Common myeloid progenitor, CD34-positive (primary cell): Measurements from ENCODE around the gene ACTRT3.

Experiments
- CTCF ChIA-PET: fragments of 350-600 bp; sonication (Branson Sonifier 250); formaldehyde crosslinking; loops from one replicate; lab custom pipeline; 2021; ENCODE audit warnings: antibody characterized with exemption; lab: Charles Lee
- POLR2A ChIA-PET: fragments of 350-600 bp; sonication (Branson Sonifier 250); formaldehyde crosslinking; loops from one replicate; lab custom pipeline; 2021; ENCODE audit warnings: antibody characterized with exemption; lab: Charles Lee
- DNase-seq, 3 donors: peaks; one replicate each; pipeline versions ENCODE4 v3.0.0 to v3.0.0-alpha.2; 2013
- H3K27ac ChIP-seq, 2 experiments: 1 replicate in 1 of 2; 2 replicates in 1 of 2; pipeline ENCODE4 v1.7.0; 2013; ENCODE audit warnings: inconsistent platforms in 2 of 2, low read length in 2 of 2, mild to moderate bottlenecking in 2 of 2, low read depth in 1 of 2, moderate library complexity in 1 of 2; ENCODE audit not compliant: severe bottlenecking in 2 of 2, insufficient read depth in 1 of 2, poor library complexity in 1 of 2
- H3K27me3 ChIP-seq, 5 experiments: replicated peaks in 2 of 5; 1 replicate in 3 of 5; 2 replicates in 2 of 5; pipeline versions ENCODE4 v1.6.1 to v1.7.0; 2013; ENCODE audit warnings: low read length in 4 of 5, mild to moderate bottlenecking in 2 of 5, moderate library complexity in 2 of 5, inconsistent platforms in 1 of 5; ENCODE audit not compliant: insufficient read depth in 5 of 5, control insufficient read depth in 4 of 5
- H3K36me3 ChIP-seq, 4 experiments: 1 replicate in 2 of 4; 2 replicates in 2 of 4; pipeline versions ENCODE4 v1.6.1 to v1.7.0; 2013; ENCODE audit warnings: low read length in 3 of 4, control low read depth in 1 of 4, mild to moderate bottlenecking in 1 of 4; ENCODE audit not compliant: control insufficient read depth in 4 of 4, insufficient read depth in 4 of 4
- H3K4me1 ChIP-seq, 4 experiments: 1 replicate in 3 of 4; 2 replicates in 1 of 4; pipeline versions ENCODE4 v1.6.1 to v1.7.1; 2013; ENCODE audit warnings: low read length in 3 of 4, mild to moderate bottlenecking in 3 of 4, control low read depth in 1 of 4, inconsistent platforms in 1 of 4, moderate library complexity in 1 of 4; ENCODE audit not compliant: control insufficient read depth in 4 of 4, insufficient read depth in 4 of 4; ENCODE audit errors: control extremely low read depth in 1 of 4
- H3K4me3 ChIP-seq, 7 experiments: 1 replicate in 4 of 7; 2 replicates in 3 of 7; pipeline versions ENCODE4 v1.5.1 to v1.7.0; 2013; ENCODE audit warnings: mild to moderate bottlenecking in 7 of 7, low read length in 6 of 7, moderate library complexity in 6 of 7, inconsistent platforms in 2 of 7, low read depth in 2 of 7, control low read depth in 1 of 7; ENCODE audit not compliant: insufficient read depth in 4 of 7, control insufficient read depth in 1 of 7; ENCODE audit errors: extremely low read depth in 1 of 7
- H3K9me3 ChIP-seq, 5 experiments: 1 replicate in 4 of 5; 2 replicates in 1 of 5; pipeline versions ENCODE4 v1.6.1 to v1.7.1; 2013; ENCODE audit warnings: low read length in 4 of 5, mild to moderate bottlenecking in 2 of 5, inconsistent platforms in 1 of 5, low read depth in 1 of 5, moderate library complexity in 1 of 5; ENCODE audit not compliant: control insufficient read depth in 4 of 5, insufficient read depth in 2 of 5; ENCODE audit errors: control extremely low read depth in 1 of 5
- WGBS: methylation state at CpG from one replicate; pipeline ENCODE4 v1.1.5; 2013; ENCODE audit not compliant: insufficient coverage; 5-methylcytosine and 5-hydroxymethylcytosine counted together

Gene ACTRT3

DNA sequence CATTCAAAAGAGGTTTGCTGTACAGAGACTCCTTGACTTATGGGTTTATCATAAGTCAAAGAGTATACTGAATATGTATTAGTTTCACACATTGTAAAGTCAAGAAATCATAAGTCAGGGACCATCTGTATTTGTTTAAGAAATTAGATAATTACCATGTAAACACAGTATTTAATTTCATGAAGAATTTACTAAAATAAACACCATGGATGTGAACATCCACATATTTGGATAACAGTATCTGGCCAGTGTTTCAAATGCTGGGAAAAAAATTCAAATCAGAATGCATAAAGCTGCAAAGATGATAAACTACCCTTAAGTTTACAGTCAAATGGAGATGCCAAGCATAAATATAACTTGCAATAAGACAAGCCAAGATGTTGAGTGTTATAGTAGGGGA, 20.9 kb upstream of the ACTRT3 start:
- Histone ChIP-seq H3K4me3 (no peak overlapping the region), H3K9me3 (no peaks in the 10 kb centered on the region), H3K4me1 (no peaks in the 10 kb centered on the region), H3K36me3 (peaks cover 14 to 37% (median 24%) of the 10 kb centered on the region in 4 experiments), H3K27me3 (no peaks in the 10 kb centered on the region), H3K27ac (no peak overlapping the region)
- ChIA-PET CTCF (interaction anchor here (1.5 kb wide), 1 partner anchor 13 kb away, joined by 4 read pairs; no protein-coding TSS in a partner anchor), POLR2A (no interaction called here)
- no peak for DNase-seq

DNA sequence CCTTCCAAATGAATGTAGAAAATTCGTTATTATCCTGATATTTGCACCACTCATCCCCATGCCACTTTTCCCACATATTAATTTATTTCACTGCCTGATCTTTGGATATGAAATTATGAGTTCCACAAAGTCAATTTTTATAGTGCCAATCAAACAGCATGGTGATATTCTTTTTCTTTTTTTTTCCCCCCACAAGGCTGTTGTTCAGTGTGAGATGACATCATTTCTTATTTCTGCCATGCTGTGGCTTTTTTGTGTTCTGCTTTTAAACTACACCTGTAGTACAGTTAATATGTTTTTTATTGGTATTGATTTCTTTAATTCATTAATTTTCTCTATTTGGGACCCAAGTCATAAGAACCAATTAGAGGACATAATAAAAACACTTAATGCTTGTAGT, 18.4 kb upstream of the ACTRT3 start:
- CTCF ChIA-PET, result no interaction called here
- Histone ChIP-seq H3K4me1 (no peaks in the 10 kb centered on the region), H3K36me3 (peaks cover 16 to 44% (median 30%) of the 10 kb centered on the region in 4 experiments), H3K9me3 (no peaks in the 10 kb centered on the region), H3K27ac (no peak overlapping the region), H3K4me3 (no peak overlapping the region), H3K27me3 (no peaks in the 10 kb centered on the region)
- POLR2A ChIA-PET, result no interaction called here
- peak in 2 of 3 donors; percentile 11 to 27 for DNase-seq
- no CpG with 5 or more reads among the region's 1 CpG for WGBS

DNA sequence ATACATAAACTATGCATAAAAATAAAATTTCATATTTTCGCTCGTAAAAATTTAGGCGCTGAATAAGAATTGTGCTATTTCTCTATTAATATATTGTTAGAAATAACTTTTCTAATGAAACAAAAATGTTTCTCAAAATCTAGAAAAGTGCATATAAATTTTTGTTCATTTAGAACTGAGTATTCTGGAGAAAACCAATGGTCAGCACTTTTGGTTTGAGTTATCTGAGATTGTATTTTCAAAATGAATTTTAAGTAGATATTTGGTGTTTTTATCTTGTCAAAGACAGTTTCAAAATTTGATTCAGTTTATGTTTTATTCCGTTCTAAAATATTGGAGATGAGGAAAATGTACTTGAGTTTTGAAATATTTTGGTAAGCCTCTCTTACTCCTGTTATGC, 17.8 kb upstream of the ACTRT3 start:
- peaks cover 19 to 43% (median 30%) of the 10 kb centered on the region in 4 experiments for H3K36me3 ChIP-seq
- DNase-seq, result no peak
- no peaks in the 10 kb centered on the region for H3K9me3 ChIP-seq
- no peak overlapping the region for H3K27ac ChIP-seq
- H3K27me3 ChIP-seq, result no peaks in the 10 kb centered on the region
- CTCF ChIA-PET, result no interaction called here
- POLR2A ChIA-PET, result no interaction called here
- WGBS, result no CpG with 5 or more reads among the region's 4 CpGs
- no peaks in the 10 kb centered on the region for H3K4me1 ChIP-seq
- no peak overlapping the region for H3K4me3 ChIP-seq

DNA sequence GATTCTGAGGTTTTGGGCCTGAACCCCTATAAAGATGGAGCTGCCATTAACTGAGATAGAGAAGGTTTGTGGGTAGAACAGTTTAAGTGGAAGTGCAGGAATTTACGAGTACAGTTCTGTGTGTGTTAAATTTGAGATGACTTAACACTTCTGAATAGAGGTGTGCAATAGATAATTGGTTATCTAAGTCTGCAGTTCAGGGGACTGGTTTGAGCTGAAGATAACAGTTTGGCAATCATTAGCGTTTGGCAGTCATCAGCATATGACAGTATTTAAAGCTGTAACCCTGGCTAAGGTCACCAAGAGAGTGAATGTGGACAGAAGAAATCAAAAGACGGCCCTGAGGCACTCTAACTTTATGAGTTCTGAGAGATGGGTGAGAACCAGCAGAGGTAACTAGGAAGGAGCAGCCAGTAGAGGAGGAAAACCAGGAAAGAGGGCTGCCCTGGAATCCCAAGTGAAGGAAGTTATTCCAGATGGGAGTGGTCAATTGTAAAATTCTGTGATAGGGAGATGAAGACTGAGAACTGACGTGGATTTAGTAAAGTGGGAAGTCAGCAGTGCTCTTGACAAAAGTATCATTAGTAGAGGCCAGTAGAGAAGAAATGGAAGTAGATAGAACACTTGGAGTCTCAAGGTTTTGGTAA, 12.0 kb upstream of the ACTRT3 start:
- Histone ChIP-seq H3K36me3 (peaks cover 17 to 68% (median 54%) of the 10 kb centered on the region in 4 experiments), H3K9me3 (no peaks in the 10 kb centered on the region), H3K27ac (no peak overlapping the region), H3K4me3 (no peak overlapping the region), H3K27me3 (no peaks in the 10 kb centered on the region), H3K4me1 (peaks cover 0 to 4% (median 3%) of the 10 kb centered on the region in 4 experiments)
- WGBS, result 100% methylated on average over 4 of the region's 4 CpGs
- DNase-seq, result peak in 1 of 3 donors; percentile 30
- CTCF ChIA-PET, result interaction anchor here (1.5 to 2.0 kb wide), 2 partner anchors 13 to 18 kb away, joined by 5 read pairs; no protein-coding TSS in a partner anchor
- POLR2A ChIA-PET, result no interaction called here

DNA sequence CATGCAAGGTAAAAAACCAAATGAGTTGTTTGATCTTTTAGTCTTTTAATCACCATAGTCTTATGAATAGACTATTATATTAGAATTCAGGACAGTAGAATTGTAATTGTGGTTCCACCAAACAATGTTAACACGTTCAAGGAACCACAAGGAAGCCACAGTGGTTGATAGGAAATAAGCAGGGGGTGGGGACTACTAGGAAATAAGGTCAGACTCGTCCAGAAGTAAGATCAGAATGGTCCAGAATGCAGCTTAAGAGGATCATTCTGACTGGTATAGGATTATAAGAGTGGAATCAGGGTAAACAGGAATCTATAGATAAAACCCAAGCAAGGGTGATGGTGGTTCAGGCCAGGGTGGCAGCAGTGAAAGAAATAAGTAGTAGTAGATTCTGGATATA, 11.4 kb upstream of the ACTRT3 start:
- peaks cover 0 to 9% (median 3%) of the 10 kb centered on the region in 4 experiments for H3K4me1 ChIP-seq
- POLR2A ChIA-PET, result no interaction called here
- H3K4me3 ChIP-seq, result no peak overlapping the region
- H3K9me3 ChIP-seq, result no peaks in the 10 kb centered on the region
- peaks cover 19 to 64% (median 53%) of the 10 kb centered on the region in 4 experiments for H3K36me3 ChIP-seq
- no peak overlapping the region for H3K27ac ChIP-seq
- CTCF ChIA-PET, result interaction anchor here (1.5 to 2.0 kb wide), 2 partner anchors 13 to 17 kb away, joined by 5 read pairs; no protein-coding TSS in a partner anchor
- no peaks in the 10 kb centered on the region for H3K27me3 ChIP-seq
- WGBS, result 0% methylated on average over 2 of the region's 2 CpGs
- no peak for DNase-seq

DNA sequence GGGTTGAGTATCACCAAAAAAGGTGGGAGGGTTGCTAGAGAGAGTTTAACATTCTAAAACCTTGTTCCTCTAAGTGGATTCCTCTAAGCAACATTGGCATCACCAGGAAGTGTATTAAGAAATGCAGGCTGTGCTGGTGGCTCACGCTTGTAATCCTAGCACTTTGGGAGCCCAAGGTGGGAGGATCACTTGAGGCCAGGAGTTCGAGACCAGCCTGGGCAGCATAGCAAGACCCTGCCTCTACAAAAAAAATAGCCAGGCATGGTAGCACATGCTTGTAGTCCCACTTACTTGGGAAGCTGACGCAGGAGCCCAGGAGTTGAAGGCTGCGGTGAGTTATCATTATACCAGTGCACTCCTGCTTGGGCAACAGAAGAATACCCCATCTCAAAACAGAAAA, 8.5 kb upstream of the ACTRT3 start:
- 94% methylated on average over 3 of the region's 4 CpGs for WGBS

DNA sequence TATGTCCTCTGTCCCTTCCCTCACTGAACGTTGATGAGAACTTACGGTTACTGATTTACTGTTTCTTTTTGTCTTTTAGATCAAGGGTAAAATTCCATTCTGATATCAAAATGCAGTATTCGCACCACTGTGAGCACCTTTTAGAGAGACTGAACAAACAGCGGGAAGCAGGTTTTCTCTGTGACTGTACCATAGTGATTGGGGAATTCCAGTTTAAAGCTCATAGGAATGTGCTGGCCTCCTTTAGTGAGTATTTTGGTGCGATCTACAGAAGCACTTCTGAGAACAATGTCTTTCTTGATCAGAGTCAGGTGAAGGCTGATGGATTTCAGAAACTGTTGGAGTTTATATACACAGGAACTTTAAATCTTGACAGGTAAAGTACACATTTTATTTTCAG, 4.8 kb upstream of the ACTRT3 start:
- no peaks in the 10 kb centered on the region for H3K9me3 ChIP-seq
- H3K4me1 ChIP-seq, result peaks cover 9 to 37% (median 16%) of the 10 kb centered on the region in 4 experiments
- ChIA-PET POLR2A (no interaction called here), CTCF (interaction anchor here (1.0 to 3.5 kb wide), 2 partner anchors 12 to 38 kb away, joined by 4 to 25 read pairs; partner anchors contain the start of genes LRRC34 and LRRIQ4)
- WGBS, result 100% methylated on average over 1 of the region's 5 CpGs
- no peak for DNase-seq
- H3K27me3 ChIP-seq, result no peaks in the 10 kb centered on the region
- H3K36me3 ChIP-seq, result peaks cover 10 to 38% (median 25%) of the 10 kb centered on the region in 4 experiments
- peak overlapping the region in 6 of 7 experiments; percentile 86 to 98 (median 96) for H3K4me3 ChIP-seq
- peak overlapping the region; percentile 95 to 99 for H3K27ac ChIP-seq

More for the DNA sequence above, 8.5 kb upstream of the ACTRT3 start:
- Histone ChIP-seq H3K4me1 (peaks cover 7 to 25% (median 17%) of the 10 kb centered on the region in 4 experiments), H3K9me3 (no peaks in the 10 kb centered on the region), H3K4me3 (no peak overlapping the region), H3K27ac (no peak overlapping the region), H3K36me3 (peaks cover 18 to 58% (median 50%) of the 10 kb centered on the region in 4 experiments), H3K27me3 (no peaks in the 10 kb centered on the region)
- no peak for DNase-seq
- ChIA-PET POLR2A (no interaction called here), CTCF (interaction anchor here (0.8 to 1.9 kb wide), 3 partner anchors 12 to 307 kb away, joined by 3 to 7 read pairs (median 4); no protein-coding TSS in a partner anchor)
